Measurements from ENCODE around the gene MRPS11.
"Not testable (repeated sequence)": the region's sequence is repeated elsewhere in the genome, so short reads cannot be mapped to it uniquely, and the experiment has no call there.

GRCh38 chr15:88468721-88469120 is 1.2 kb downstream of the MRPS11 start:
- not testable (repeated sequence) for TF ChIP-seq POLR2A, CTCF, POLR2AphosphoS5 (IDR thresholded peaks at IDR 0.05)
